Ishikawa (cell line): ENCODE results near the gene PRRT2.

Experiments
- CREB1 ChIP-seq: IDR thresholded peaks from 2 replicates; pipeline ENCODE4 v1.6.1; 2012; ENCODE audit warnings: low read depth
- EGR1 ChIP-seq: IDR thresholded peaks from 2 replicates; pipeline ENCODE4 v1.6.1; 2012
- EP300 ChIP-seq: IDR thresholded peaks from 2 replicates; pipeline ENCODE4 v1.6.1; 2012; ENCODE audit warnings: borderline replicate concordance
- FOXM1 ChIP-seq: IDR thresholded peaks from 2 replicates; pipeline ENCODE4 v1.6.1; 2012; ENCODE audit warnings: low read depth, borderline replicate concordance
- MAX ChIP-seq: IDR thresholded peaks from 2 replicates; pipeline ENCODE4 v1.6.1; 2012
- NFIC ChIP-seq: IDR thresholded peaks from 2 replicates; pipeline ENCODE4 v1.6.1; 2012
- RAD21 ChIP-seq: IDR thresholded peaks from 2 replicates; pipeline ENCODE4 v1.6.1; 2012; ENCODE audit warnings: low read depth
- REST ChIP-seq: IDR thresholded peaks from 2 replicates; pipeline ENCODE4 v1.6.1; 2012; ENCODE audit warnings: low read depth, mild to moderate bottlenecking
- TAF1 ChIP-seq: IDR thresholded peaks from 2 replicates; pipeline ENCODE4 v1.6.1; 2012; ENCODE audit warnings: low read depth, mild to moderate bottlenecking
- TCF12 ChIP-seq: IDR thresholded peaks from 2 replicates; pipeline ENCODE4 v1.6.1; 2012; ENCODE audit warnings: low read depth
- USF1 ChIP-seq: IDR thresholded peaks from 2 replicates; pipeline ENCODE4 v1.6.1; 2012
- YY1 ChIP-seq: IDR thresholded peaks from 2 replicates; pipeline ENCODE4 v1.6.1; 2012; ENCODE audit warnings: low read depth
- ZBTB7A ChIP-seq: IDR thresholded peaks from 2 replicates; pipeline ENCODE4 v1.6.1; 2012; ENCODE audit warnings: low read depth

The PRRT2 gene

GRCh38 chr16:29816694-29817441 is 4.9 kb downstream of the PRRT2 start:
- peak; percentile 54; the same call in 1 of the 2 replicates for TF ChIP-seq MAX
- no peak; the same call in 1 of the 2 replicates for TF ChIP-seq TCF12
- 0 out of 2 replicates have a peak, but pooled peaks have one; percentile 42 for TF ChIP-seq EGR1
- no peak for TF ChIP-seq CREB1
- 0 out of 2 replicates have a peak, but pooled peaks have one; percentile 20 for TF ChIP-seq USF1

GRCh38 chr16:29818082-29818481 is 6.1 kb downstream of the PRRT2 start:
- TF ChIP-seq USF1, result no peak
- no peak for TF ChIP-seq MAX

- TF ChIP-seq REST (no peak), USF1 (no peak), ZBTB7A (no peak), TAF1 (no peak), NFIC (no peak)
Measured at GRCh38 chr16:29819506-29819905, 7.5 kb downstream of the PRRT2 start.

GRCh38 chr16:29820271-29820701 is 8.3 kb downstream of the PRRT2 start, which contains the start of gene MVP:
MVP (plus strand) TSS chr16:29820462; CDS start chr16:29830550, 10,088 bp downstream.
- TF ChIP-seq REST, result no peak
- TF ChIP-seq NFIC, result no peak
- no peak for TF ChIP-seq RAD21
- TF ChIP-seq MAX, result no peak
- TF ChIP-seq TAF1, result no peak
- no peak for TF ChIP-seq FOXM1
- no peak for TF ChIP-seq EP300
- TF ChIP-seq YY1, result no peak

GRCh38 chr16:29820730-29821642 is 9.0 kb downstream of the PRRT2 start:
- TF ChIP-seq NFIC, result no peak
- no peak for TF ChIP-seq REST
- no peak for TF ChIP-seq RAD21
- no peak for TF ChIP-seq MAX
- TF ChIP-seq CREB1, result no peak
- TF ChIP-seq USF1, result peak; percentile 72
- TF ChIP-seq FOXM1, result no peak
